ENCODE measurements around the gene MRPS18B.
"Not testable (repeated sequence)": the region's sequence is repeated elsewhere in the genome, so short reads cannot be mapped to it uniquely, and the experiment has no call there.

Gene MRPS18B

DNA sequence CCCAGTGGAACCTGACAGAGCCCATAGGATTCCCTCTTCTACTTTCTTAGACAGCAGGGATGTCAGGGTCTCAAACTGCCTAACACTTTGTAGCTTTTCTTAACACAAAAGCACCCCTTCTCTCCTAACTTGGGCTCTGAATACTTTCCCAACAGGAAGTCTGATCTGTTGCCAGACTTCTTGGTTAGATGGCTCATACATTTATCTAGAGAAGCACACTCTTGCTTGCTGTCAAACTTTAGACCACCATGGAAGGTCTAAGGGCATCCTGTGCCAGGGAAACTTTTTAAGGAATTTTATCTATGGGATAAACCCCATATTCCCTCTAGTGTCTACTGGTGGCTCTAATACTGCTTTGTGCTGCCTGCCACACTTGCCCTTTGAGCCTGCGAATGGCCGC is 26.0 kb downstream of the MRPS18B start:
- DNase-seq (ENCODE audit: low spot score): no peak

DNA sequence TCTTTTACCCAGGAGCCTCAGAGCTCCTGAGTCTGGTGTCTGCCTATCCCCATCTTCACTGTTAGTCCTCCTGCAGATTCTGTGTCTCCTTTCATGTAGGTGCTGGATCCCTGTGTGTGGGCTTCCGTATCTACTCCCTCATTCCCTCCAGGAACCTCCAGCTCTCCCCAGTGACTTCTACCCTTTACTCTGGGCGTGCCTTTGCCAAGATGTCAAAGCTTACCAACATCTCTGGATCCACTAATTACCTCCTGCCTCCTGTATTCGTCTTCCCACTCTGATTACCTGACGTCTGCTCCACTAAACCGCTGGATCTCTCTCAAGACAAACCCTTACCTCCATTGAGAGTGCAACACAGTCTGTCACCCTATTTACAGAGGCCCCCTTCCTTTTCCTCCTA is 27.1 kb downstream of the MRPS18B start:
- no peak for DNase-seq (ENCODE audit: low spot score)

DNA sequence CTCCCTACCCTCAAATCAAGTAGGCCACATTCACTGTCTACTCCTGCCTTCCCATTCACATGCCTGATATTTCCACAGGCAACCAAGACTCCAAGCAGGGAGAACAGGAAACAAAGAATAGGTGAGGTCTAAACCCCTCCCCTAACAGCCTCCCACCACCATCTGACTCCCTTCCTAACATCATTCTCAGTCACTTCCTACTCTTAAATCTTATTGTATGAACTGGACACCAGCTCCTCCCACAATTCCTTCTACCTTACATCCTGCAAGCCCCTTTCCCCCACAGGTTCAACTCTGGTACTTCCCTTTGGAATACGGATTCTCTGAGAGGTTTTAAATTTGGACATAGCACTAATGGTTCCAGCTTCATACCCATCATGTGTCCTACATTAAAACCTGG is 28.3 kb downstream of the MRPS18B start:
- DNase-seq (ENCODE audit: low spot score): no peak

DNA sequence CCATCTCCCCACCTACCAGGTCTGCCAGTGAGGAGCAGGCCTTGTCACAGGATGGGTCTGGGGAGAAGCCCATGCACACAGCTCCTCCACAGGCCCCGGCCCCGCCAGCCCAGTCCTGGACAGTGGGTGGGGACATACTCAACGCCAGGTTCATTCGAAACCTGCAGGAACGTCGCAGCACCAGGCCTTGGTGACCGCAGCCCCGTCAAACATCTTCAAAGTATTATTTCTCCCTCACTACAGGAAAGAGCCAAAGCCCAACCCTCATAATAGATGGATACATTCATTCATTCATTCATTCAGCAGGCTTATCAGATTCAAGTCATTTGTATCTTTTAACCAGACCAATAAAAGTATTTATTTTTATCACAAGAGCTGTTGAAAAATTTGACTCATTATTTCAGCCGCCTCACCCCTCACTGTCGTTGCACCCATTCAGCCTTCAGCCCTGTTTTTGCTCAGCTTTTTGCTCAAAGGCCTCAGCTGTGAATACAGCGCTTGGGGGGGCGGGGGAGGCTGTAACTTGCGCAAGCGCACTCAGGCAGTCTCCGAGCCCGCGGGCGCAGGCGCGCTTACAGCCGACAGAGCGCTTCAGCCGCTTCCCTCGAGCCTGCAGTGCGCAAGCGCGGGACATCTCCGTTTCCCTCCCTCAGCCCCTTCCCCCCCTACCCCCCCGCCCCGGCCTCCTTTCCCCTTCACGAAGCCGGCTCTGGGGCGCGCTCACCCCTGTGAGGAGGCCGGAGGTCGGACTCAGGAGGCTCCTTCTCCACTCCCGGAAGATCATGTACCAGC is 29.0 kb downstream of the MRPS18B start, which contains the start of gene C6orf136:
Gene C6orf136, plus strand, starts transcription at position 684 of the 792 bp plus-strand sequence. Its CDS starts 99 bp downstream, at position 783.
- peak; percentile 96 for DNase-seq (ENCODE audit: low spot score)

DNA sequence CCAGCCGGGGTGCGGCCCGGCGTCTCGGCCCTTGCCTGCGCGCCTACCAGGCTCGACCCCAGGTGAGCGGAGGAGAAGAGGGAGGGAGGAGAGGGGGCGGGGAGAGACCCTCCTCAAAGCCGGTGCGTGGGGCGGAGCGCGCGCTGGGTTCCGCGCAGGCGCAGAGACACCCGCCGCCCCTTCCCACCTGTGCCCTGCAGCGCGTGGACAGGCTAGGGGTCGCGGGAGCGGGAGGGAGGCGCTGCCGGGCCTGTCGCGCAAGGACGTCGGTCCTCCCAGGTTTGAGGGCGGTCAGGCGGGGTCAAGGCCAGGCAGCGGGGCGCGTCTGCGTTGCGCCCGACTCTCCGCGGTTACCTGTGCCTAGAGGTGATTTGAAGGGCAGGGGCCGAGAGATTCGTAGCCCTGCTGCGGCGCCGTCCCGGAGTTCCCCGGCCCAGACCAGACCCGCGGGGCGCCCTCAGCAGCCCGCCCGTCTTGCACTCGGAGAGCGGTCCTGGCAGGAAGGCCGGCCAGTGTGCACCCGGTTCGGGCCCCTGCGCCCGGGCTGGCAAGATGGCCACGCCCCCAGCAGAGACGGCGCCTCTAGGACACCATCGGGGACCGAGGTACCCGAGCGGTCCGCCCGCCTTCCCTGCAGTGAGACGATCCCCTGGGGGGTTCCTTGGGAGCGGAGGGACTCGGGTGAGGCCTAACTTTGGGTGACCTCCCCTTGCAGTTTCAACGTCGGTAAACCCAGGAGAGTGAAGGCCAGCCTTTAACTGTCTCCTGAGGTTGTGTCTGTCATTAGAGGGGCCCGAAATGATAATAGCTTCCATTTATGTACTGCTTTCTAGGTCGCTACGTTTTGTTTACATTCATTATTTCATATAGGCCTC is 29.8 kb downstream of the MRPS18B start:
- DNase-seq (ENCODE audit: low spot score): peak; percentile 72

DNA sequence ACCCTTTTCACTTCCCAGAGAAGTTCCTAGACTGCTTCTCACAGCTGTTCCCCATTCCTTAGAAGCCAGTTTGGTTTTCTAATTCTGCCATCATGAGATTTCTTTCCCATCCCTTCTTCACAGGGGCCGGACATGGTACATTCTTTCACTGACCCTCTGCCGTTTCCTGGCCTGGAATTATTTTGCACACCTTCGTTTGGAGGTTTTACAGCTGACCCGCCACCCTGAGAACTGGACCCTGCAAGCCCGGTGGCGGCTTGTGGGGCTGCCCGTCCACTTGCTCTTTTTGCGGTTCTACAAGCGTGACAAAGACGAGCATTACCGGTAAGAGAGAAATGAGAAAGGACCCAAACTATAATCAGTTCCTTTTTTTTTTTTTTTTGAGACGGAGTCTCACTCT is 33.5 kb downstream of the MRPS18B start:
- no peak for DNase-seq (ENCODE audit: low spot score)

DNA sequence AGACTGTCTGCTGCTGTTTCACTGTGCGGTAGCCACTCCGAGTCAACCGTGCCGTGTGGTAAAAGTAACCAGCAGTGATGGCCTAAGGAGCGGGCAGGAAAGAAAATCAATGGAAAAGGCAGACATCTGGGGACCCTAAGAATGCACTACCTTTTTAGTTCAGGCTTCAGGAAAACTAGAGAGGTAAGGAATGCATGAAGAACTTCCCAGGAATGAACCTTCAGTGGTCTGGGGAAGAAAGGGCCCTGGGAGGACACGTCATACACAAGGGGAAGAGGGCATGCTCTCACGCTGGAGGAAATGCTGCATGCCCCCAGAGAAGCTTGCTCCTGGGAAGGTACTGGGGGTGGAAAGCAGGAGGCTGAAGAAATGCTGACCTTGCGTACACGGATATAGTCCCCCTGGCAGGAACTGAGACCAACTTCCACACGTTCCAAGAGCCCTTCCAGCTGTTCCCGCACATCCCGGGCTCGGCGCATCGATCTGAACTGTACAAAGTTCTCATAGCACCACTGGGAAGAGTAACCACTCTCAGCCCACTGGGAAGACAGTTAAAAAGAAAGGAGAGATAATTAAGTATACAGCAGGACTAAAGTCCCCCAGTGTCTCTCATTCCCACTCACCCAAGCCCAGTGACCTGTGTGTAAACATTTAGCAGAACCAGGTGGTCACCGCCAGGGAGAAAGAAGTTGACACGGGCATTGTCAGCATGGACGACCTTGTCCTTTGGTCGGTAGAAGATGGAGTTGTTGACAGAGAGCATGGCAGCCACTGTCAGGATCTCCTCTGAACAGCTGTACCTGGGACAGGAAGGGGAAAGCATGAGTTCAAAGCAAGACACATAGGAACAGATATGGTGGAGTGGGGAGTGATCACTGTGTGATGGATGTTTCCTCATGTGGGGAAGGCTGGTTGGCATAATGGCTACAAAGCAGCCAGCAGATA is 37.4 kb downstream of the MRPS18B start:
- no peak for DNase-seq (ENCODE audit: low spot score)

DNA sequence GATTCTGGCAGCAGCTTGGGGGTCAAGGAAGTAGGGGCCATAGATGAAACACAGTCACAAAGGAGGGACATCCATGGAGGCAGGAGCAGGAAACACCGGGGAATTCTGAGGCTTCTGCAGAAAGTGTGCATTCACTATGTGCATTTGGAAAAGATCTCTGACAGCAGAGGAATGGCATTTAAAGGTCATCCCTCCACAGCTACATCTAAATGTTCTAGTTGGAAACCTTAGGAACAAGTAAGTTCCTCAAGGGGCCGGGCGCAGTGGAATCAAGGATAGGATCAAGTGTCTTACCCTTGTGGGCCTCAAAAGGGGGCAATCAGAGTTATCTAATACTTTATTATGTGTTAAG is 38.1 kb downstream of the MRPS18B start:
- DNase-seq (ENCODE audit: low spot score): no peak

DNA sequence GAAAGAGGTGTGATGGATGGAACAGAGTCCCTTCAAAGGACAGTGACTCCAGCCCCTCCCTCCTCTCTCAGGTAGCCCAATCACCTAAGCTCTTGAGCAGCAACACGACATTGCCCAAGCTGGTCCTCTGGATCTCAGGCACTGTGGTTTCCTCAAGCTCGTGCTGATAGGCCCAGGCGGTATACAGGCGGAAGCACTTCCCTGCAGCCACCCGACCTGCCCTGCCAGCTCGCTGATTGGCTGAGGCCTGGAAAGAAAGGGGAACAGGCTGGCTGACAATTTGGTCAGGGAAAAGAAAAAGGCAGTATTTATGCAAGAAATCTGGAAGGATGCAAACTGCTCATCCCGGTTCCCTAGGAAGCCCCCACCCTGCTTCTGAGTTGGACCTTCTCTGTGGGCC is 38.9 kb downstream of the MRPS18B start:
- no peak for DNase-seq (ENCODE audit: low spot score)

DNA sequence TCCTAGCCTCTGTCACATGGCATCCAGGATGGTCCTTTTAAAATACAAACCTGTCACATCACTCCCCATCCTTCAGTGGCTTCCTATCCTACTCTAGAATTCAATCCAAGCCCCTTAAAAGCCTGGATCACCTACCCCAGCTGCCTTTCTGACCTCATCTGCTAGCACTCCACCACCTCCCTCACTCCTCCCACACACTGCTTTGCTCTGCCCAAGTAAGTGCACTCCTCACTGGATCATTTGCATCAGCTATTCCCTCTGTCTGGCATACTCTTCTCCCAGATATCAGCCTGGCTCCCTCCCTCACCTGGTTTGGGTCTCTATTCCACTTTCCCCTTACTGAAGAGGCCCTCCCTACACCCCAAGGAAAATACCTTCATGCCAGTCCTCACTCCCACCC is 39.8 kb downstream of the MRPS18B start:
- no peak for DNase-seq (ENCODE audit: low spot score)

DNA sequence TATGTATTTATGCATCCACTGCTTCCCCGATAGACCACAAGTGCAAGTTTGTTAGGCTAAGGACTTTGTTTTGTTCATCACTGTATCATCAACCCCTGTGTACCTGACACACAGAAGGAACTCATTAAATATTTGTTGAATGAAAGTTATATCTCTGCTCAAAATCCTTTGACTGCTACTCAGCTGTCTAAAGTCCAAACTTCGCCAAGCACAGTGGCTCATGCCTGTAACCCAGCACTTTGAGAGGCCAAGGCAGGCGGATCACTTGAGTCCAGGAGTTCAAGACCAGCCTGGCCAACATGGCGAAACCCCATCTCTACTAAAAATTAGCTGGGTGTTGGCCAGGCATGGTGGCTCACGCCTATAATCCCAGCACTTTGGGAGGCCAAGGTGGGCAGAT is 40.3 kb downstream of the MRPS18B start:
- DNase-seq (ENCODE audit: low spot score): not testable (repeated sequence)

DNA sequence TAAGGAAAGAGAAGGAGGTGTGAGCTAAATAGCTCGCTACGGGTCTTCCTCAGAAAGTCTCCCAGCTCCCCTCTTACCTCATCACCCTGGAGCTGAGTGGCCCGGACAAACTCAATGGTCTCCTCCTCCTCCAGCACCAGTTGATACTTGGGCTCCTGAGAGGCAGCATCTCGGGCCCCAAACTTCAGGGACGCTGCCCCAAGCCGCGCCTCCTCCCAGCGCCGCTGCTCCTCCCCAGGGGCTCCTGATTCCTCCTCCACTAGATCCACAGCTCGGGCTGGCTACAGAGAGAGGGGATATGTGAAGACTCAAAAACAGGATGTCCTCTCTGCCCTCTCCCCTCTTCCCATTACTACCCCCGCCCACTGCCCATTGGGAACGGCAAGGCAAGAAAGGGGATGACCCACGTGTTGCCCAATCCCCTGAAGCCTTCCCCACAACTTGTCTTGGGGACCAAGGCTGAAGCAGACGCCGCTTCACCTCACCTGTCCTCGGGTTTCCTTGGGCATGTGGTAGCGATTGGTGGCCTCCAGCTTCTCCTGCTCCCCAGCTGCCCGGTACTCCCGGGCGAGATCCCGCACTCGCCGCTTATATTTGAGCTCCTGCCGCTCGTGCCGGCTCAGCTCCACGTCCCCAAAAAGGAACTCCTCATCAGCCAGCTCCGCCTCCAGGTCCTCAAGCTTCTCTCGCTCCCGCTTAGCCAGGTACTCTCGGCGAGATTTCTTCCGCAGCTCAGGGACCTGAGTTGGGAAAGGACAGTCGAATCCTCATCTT is 47.5 kb downstream of the MRPS18B start:
- DNase-seq (ENCODE audit: low spot score): no peak

DNA sequence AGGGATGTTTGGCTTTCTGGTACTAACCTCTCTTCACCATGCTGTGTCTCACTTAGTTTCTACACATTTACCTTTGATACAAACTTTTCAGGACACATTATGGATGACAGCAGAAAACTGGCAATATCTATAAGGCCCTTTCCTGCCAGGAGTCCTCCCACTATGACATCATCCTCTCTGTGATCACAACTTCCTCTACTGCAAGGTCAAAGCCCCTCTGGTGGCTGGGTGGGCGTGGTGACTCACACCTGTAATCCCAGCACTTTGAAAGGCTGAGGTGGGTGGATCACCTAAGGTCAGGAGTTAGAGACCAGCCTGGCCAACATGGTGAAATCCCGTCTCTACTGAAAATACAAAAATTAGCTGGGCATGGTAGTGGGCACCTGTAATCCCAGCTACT is 48.7 kb downstream of the MRPS18B start:
- DNase-seq (ENCODE audit: low spot score): not testable (repeated sequence)

DNA sequence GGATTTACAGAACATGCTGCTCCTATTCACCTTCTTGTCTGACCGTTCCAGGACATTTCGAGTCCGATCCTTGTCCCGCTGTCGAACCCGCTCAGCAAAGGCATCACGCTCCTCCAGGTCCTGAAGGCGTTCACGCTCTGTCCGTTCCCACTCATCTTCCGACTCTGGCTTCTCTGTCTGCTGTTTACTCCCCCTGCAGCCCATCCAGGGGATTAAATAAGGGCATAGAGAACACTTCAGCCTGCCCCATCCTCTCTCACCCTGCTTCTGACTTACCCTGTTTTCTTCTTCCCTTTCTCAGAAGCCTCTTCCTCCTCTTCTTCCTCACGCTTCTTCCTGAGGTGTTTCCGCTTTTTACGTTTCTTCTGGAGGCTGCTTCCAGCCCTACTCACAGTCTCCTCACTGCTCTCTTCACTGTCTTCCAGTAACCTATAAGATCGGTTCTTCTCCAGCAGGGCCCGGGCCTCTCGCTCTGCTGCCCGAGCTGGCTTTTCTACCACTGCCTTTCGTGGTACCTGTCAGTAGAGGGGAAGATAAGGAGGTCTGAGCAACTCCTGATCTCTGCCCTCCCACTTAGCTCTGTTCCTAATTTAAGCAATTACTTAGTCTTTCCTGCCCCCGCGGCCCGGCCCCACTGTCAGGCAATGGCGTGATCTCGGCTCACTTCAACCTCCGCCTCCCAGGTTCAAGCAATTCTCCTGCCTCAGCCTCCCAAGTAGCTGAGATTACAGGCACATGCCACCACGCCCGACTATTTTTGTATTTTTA is 53.3 kb downstream of the MRPS18B start:
- no peak for DNase-seq (ENCODE audit: low spot score)

DNA sequence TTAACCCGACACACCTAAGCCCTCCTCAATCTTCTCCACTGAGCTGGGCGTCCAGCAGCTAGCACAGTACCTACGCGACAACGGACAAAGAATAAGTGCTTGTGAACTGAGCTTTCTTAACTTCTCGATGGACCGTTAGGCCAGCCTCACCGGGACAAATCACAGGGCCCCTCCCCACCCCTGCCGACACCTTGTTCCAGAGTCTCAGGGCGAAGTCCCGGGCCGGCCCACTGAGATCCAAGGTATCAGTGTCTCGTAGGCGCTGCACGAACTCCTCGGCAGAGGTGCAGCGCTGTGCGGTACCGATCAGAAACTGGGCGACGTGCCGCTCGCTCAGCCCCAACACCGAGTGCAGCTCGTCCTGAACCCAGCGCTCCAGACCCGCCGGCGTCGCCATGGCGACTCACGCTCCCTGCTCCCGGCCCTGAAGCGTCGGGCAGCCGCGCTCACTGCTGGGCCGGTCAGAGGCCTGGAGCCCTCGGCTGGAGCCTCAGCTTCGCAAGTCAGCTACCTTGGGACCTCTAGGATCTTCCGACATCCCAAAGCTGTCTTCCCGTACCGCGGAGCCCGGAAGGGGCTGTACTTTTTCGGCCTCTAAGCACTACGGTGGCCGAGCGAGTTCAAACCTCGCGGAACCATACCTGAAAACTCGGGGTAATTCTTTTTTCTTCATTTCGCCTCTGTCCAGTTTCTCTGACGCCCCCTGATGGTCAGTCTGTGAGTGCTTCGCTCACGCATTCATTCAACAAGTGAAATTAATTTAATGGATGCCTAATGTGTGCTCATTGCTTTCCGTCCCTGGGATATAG is 55.0 kb downstream of the MRPS18B start, which contains the start of gene DHX16:
Gene DHX16, minus strand, starts transcription at position 562 of the 809 bp plus-strand sequence. Its CDS starts 165 bp downstream, at position 397.
- DNase-seq (ENCODE audit: low spot score): peak; percentile 88

Measured in Ammon's horn (tissue), 1 donor.